Left lung (tissue), 10 donors: ENCODE data around the gene RNF141. TPM values are rescaled to one million over a fixed set of nuclear protein-coding genes. Genes with fewer than 3 reads are reported as not detected.

Experiments used
- ATAC-seq: fragments of 200-7000 bp; cut with Tn5 transposase; one replicate; pipeline ENCODE4 v1.9.1; 2020; ENCODE audit warnings: moderate library complexity
- DNase-seq, 4 donors: peaks; one replicate each; pipeline ENCODE4 v3.0.0-alpha.2; 2013 to 2020
- H3K27ac ChIP-seq, 2 donors: fragments of 200-600 bp; sonication (generic) in 1 of 2; one replicate each; pipeline versions ENCODE4 v1.5.0 to v1.8.0; 2020 to 2021
- H3K27me3 ChIP-seq, 2 donors: fragments of 200-600 bp; sonication (generic) in 1 of 2; one replicate each; pipeline versions ENCODE4 v1.5.0 to v1.8.0; 2020 to 2021
- H3K36me3 ChIP-seq, 2 donors: fragments of 200-600 bp; sonication (generic) in 1 of 2; one replicate each; pipeline versions ENCODE4 v1.5.0 to v1.8.0; 2020 to 2021
- H3K4me1 ChIP-seq, 2 donors: fragments of 200-600 bp; one replicate each; pipeline ENCODE4 v1.8.0; 2021
- H3K4me3 ChIP-seq, 2 donors: fragments of 200-600 bp; sonication (generic) in 1 of 2; one replicate each; pipeline versions ENCODE4 v1.5.0 to v1.8.0; 2020 to 2021; ENCODE audit warnings: mild to moderate bottlenecking in 1 of 2
- H3K9me3 ChIP-seq, 2 donors: fragments of 200-600 bp; sonication (generic) in 1 of 2; one replicate each; pipeline versions ENCODE4 v1.5.0 to v1.8.0; 2020 to 2021
- intact Hi-C, 2 donors: fragments of 100-400 bp; cut with DNase I; formaldehyde crosslinking; loops; one replicate each; pipeline versions ENCODE4 v1.11.2 to v1.14.2; 2022
- polyA plus RNA-seq, 6 donors: library from polyadenylated mRNA; unstranded; fragments of 120-200 nt; gene quantifications; one replicate each; pipeline ENCODE4 v1.2.1, GENCODE V29; 2013; ENCODE audit not compliant: insufficient read length in 6 of 6
- total RNA-seq, 2 donors: library from RNA; stranded (reverse); fragmentation: NEBNext Ultra II Directional; extraction: Animal tissue kit (Norgen Biotek cat#: 25700); gene quantifications; one replicate each; pipeline ENCODE4 v1.2.1, GENCODE V29; 2021
- TF ChIP-seq, protein P1 (sequence below), 2 donors: fragments of 200-600 bp; sonication (generic) in 1 of 2; IDR thresholded peaks; one replicate each; pipeline versions ENCODE4 v1.5.0 to v1.8.0; 2021; ENCODE audit warnings: antibody characterized with exemption in 2 of 2
- donor health status: DM: no; HTN: yes; CAD: no.
- donor health status: DM: no; HTN: no; CAD: no.

Gene RNF141
- total and polyA plus RNA-seq, 8 donors, result 30.4 to 74.7 (median 34.6) TPM

DNA sequence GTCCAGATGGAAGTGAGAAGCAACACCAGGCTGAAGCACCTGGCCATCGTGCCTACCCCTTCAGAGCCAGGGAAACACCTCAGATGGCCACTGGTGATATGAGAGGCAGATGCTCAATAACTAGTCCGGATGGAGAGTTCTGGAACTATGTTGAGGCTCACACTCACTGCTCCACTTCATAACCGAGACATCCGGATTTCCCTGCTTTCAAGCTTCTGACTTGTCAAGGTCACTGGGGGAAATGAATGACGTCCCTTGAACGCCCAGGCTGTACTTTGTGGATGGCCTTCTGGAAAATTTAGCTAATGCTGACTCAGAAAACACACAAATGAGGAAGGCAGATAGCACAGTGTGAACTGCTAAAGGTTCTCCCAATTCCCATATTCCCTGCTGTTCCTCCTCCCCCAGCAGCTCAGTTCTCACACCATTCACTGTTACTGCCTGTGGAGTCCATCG lies 27.5 kb upstream of the RNF141 start, which contains the start of gene LYVE1:
Gene LYVE1 (minus strand): TSS at position 180 of the 456 bp plus-strand sequence. CDS start 133 bp downstream, at position 47.
- TF ChIP-seq, protein P1, sequence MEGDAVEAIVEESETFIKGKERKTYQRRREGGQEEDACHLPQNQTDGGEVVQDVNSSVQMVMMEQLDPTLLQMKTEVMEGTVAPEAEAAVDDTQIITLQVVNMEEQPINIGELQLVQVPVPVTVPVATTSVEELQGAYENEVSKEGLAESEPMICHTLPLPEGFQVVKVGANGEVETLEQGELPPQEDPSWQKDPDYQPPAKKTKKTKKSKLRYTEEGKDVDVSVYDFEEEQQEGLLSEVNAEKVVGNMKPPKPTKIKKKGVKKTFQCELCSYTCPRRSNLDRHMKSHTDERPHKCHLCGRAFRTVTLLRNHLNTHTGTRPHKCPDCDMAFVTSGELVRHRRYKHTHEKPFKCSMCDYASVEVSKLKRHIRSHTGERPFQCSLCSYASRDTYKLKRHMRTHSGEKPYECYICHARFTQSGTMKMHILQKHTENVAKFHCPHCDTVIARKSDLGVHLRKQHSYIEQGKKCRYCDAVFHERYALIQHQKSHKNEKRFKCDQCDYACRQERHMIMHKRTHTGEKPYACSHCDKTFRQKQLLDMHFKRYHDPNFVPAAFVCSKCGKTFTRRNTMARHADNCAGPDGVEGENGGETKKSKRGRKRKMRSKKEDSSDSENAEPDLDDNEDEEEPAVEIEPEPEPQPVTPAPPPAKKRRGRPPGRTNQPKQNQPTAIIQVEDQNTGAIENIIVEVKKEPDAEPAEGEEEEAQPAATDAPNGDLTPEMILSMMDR (IDR thresholded peaks at IDR 0.05), result no peak
- DNase-seq (peak in 1 of 4 donors; percentile 53), ATAC-seq (peak; percentile 64)
- Histone ChIP-seq H3K27ac (peak within 1 kb of the TSS; percentile 41 to 66), H3K4me1 (peaks cover 0 to 41% of the 10 kb centered on the region in 2 donors), H3K9me3 (no peaks in the 10 kb centered on the region), H3K4me3 (peak within 1 kb of the TSS in 1 of 2 donors; percentile 16), H3K36me3 (no peaks in the 10 kb centered on the region), H3K27me3 (no peaks in the 10 kb centered on the region)
- intact Hi-C loops, result no loop called here

DNA sequence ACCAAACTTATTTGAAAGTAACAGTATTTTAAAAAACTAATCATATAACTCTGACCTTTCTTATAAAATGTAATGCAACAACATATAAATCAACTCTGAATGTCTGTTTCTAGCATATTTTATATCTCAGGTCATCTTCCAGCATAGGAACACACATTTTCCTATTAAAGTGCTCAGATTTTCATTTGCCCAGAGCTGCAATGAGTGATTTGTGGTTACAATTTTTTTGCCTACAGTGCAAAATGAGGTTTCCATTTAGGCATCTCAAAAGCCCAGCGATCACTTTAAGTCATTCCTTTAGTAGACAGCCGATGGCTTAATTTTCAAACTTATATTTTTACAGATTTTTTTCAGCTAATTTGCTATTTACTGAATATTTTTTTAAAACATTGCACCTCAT lies 26.5 kb upstream of the RNF141 start:
- Histone ChIP-seq H3K27ac (peak overlapping the region; percentile 41 to 66), H3K9me3 (no peaks in the 10 kb centered on the region), H3K36me3 (no peaks in the 10 kb centered on the region), H3K4me3 (peak overlapping the region in 1 of 2 donors; percentile 16), H3K4me1 (peaks cover 0 to 37% of the 10 kb centered on the region in 2 donors), H3K27me3 (no peaks in the 10 kb centered on the region)
- ATAC-seq (no peak), DNase-seq (no peak)
- TF ChIP-seq, protein P1 (IDR thresholded peaks at IDR 0.05), result no peak
- intact Hi-C loops, result no loop called here

DNA sequence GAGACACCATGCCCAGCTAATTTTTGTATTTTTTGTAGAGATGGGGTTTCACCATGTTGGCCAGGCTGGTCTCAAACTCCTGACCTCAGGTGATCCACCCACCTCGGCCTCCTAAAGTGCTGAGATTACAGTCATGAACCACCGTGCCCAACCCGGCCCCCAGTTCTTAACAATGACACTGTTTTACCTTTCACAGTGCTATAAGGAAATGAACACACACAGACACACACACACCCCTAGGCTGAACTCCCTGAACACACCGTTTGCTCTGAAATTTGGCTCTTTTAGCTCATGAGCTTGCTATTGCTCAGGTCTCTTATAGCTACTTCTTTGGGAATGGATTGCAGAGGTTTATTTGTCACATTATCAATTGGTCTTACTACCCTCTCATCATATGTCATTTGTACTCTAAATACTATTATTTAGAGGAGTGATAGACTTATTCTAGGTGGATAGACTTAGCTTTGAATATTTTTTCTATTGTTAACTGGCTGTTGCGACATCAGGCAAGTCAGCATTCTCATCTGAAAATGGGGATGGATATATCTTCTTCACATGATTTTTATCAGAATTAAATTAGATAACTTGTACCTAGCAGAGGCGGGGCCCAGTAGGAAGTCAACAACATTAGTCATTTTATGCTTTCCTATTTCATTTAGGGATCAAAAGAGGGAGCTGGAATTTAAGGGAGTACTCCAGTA lies 25.4 kb upstream of the RNF141 start:
- intact Hi-C loops, result no loop called here
- ATAC-seq (no peak), DNase-seq (no peak)
- Histone ChIP-seq H3K4me3 (peak overlapping the region in 1 of 2 donors; percentile 16), H3K9me3 (no peaks in the 10 kb centered on the region), H3K27ac (no peak overlapping the region), H3K4me1 (peaks cover 0 to 40% of the 10 kb centered on the region in 2 donors), H3K27me3 (no peaks in the 10 kb centered on the region), H3K36me3 (no peaks in the 10 kb centered on the region)
- TF ChIP-seq, protein P1 (IDR thresholded peaks at IDR 0.05), result no peak

DNA sequence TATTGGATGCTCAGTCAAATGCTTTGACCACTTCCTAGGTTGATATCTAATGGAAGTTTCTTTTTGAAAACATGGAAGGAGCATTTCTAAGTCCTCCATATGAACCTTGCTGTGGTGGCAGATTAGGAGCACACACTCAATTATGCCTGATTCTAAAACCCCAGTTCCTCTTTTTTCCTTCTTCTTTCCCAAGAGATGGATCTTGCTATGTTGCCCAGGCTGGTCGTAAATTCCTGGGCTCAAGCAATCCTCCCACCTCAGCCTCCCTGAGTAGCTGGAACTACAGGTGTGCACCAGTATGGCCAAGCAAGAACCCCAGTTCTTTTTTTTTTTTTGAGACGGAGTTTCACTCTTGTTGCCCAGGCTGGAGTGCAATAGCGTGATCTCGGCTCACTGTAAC lies 24.5 kb upstream of the RNF141 start:
- no peak for ATAC-seq
- DNase-seq, result no peak
- intact Hi-C loops, result no loop called here
- no peaks in the 10 kb centered on the region for H3K36me3 ChIP-seq
- TF ChIP-seq, protein P1 (IDR thresholded peaks at IDR 0.05), result no peak
- no peaks in the 10 kb centered on the region for H3K9me3 ChIP-seq
- H3K4me1 ChIP-seq, result peaks cover 0 to 40% of the 10 kb centered on the region in 2 donors
- peak overlapping the region in 1 of 2 donors; percentile 16 for H3K4me3 ChIP-seq
- H3K27me3 ChIP-seq, result no peaks in the 10 kb centered on the region
- no peak overlapping the region for H3K27ac ChIP-seq

DNA sequence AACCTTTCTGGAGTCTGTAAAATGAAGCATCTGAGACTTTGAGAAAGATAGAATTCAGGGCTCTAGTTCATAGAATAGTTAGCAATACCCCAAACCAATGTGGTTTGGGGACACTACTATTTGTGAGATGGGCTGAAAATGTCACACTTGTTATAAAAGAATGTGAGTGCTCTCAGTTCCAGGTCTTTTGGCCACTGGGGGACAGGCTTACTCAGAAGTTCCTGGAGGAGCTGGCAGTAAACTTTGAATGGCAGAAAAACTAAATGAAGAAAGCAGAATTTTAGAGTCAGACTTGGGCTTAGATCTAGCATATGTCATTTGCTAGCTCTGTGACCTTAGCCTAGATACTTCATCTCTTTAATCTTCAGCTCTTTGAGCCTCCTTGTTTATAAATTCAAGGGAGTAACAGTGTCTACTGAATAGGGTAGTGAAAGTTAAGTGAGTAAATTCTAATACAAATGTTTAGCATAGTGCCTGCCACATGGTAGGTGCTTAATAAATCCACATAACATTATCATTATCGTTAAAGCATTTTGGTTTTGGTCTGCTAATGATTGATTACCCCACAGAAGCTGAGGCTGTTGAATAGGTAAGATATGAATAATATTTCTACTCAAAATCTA lies 23.8 kb upstream of the RNF141 start:
- Histone ChIP-seq H3K27me3 (no peaks in the 10 kb centered on the region), H3K4me1 (peaks cover 0 to 34% of the 10 kb centered on the region in 2 donors), H3K27ac (no peak overlapping the region), H3K9me3 (no peaks in the 10 kb centered on the region), H3K4me3 (no peak overlapping the region), H3K36me3 (no peaks in the 10 kb centered on the region)
- TF ChIP-seq, protein P1 (IDR thresholded peaks at IDR 0.05), result peak in 1 of 2 donors; percentile 20
- ATAC-seq, result peak; percentile 22
- intact Hi-C loops, result no loop called here
- no peak for DNase-seq
